PC-9 (cell line): ENCODE data around the gene UBTD2.

ENCODE experiments used
- EZH2 ChIP-seq: fragments of 200-600 bp; sonication (generic); IDR thresholded peaks from 2 replicates; pipeline ENCODE4 v1.8.0; 2017; ENCODE audit warnings: antibody characterized with exemption, low read depth
- TF ChIP-seq, protein P1 (sequence below): fragments of 200-600 bp; sonication (generic); conservative IDR thresholded peaks from 2 replicates; pipeline ENCODE4 v1.6.1; 2017; ENCODE audit warnings: mixed run types, antibody characterized with exemption, mild to moderate bottlenecking, moderate library complexity

DNA sequence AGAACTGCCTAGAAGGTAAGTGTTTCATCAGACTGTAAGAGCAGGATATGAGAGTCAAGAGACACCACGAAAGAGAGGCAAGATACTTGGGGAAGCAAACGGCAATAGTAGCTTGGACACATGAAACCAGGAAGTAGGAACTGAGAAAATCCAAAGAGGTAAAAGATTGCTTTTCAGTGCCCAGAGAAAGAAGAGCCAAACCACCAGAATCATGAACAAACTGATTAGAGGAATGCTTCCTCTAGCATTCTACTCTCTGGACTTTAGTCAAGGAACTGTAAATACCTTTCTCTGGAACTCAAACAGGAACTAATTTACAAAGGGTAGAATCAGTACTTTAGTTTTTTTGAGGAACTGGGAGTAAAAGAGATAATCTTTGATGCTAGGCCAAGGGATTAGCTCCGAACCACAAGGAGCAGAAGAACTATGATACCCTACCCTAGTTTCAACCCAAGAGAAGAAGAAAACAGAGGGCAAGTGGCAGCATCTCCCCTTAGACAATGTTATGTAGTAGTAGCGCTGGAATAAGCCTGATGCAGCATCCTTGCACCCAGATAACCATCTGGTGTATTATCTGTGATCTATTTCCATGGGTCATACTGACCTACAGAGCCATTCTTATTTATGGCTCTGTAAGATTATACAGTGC is 48.3 kb downstream of the UBTD2 start:
- no peak for TF ChIP-seq EZH2
- TF ChIP-seq, protein P1, sequence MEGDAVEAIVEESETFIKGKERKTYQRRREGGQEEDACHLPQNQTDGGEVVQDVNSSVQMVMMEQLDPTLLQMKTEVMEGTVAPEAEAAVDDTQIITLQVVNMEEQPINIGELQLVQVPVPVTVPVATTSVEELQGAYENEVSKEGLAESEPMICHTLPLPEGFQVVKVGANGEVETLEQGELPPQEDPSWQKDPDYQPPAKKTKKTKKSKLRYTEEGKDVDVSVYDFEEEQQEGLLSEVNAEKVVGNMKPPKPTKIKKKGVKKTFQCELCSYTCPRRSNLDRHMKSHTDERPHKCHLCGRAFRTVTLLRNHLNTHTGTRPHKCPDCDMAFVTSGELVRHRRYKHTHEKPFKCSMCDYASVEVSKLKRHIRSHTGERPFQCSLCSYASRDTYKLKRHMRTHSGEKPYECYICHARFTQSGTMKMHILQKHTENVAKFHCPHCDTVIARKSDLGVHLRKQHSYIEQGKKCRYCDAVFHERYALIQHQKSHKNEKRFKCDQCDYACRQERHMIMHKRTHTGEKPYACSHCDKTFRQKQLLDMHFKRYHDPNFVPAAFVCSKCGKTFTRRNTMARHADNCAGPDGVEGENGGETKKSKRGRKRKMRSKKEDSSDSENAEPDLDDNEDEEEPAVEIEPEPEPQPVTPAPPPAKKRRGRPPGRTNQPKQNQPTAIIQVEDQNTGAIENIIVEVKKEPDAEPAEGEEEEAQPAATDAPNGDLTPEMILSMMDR: no peak
